Naive thymus-derived CD4-positive, alpha-beta T cell (primary cell): ENCODE data around the gene ZNF546. TPM values are rescaled to one million over a fixed set of nuclear protein-coding genes. Genes with fewer than 3 reads are reported as not detected.

Experiments
- ATAC-seq: fragments of 150-1000 bp; cut with Tn5 transposase; 2 replicates; pipeline ENCODE4 v1.10.0; 2021; ENCODE audit warnings: mild to moderate bottlenecking, moderate library complexity
- CTCF ChIA-PET: fragments of 350-600 bp; sonication (Branson Sonifier 250); formaldehyde crosslinking; loops from one replicate; lab custom pipeline; 2021; ENCODE audit warnings: antibody characterized with exemption; lab: Charles Lee
- POLR2A ChIA-PET: fragments of 350-600 bp; sonication (Branson Sonifier 250); formaldehyde crosslinking; loops from one replicate; lab custom pipeline; 2021; ENCODE audit warnings: antibody characterized with exemption, inconsistent platforms; lab: Charles Lee
- DNase-seq, 9 donors: peaks; one replicate each; pipeline versions ENCODE4 v3.0.0 to v3.0.0-alpha.2; 2020 to 2022; ENCODE audit warnings: mixed read lengths in 1 of 9
- H3K27ac ChIP-seq: one replicate; pipeline ENCODE4 v1.7.0; 2013; ENCODE audit warnings: mild to moderate bottlenecking, low read depth, low read length, moderate library complexity
- H3K27me3 ChIP-seq, 2 donors: one replicate each; pipeline ENCODE4 v1.7.0; 2013; ENCODE audit warnings: low read length in 2 of 2, mild to moderate bottlenecking in 2 of 2, moderate library complexity in 2 of 2; ENCODE audit not compliant: control insufficient read depth in 2 of 2, insufficient read depth in 2 of 2
- H3K36me3 ChIP-seq, 3 experiments: 1 replicate in 2 of 3; 2 replicates in 1 of 3; pipeline ENCODE4 v1.7.0; 2013; ENCODE audit warnings: low read length in 3 of 3, mild to moderate bottlenecking in 3 of 3, moderate library complexity in 1 of 3; ENCODE audit not compliant: insufficient read depth in 3 of 3, control insufficient read depth in 2 of 3
- H3K4me1 ChIP-seq, 2 donors: one replicate each; pipeline ENCODE4 v1.7.0; 2013; ENCODE audit warnings: low read length in 2 of 2, mild to moderate bottlenecking in 2 of 2, moderate library complexity in 1 of 2; ENCODE audit not compliant: control insufficient read depth in 2 of 2, insufficient read depth in 2 of 2
- H3K4me3 ChIP-seq: 2 replicates; pipeline ENCODE4 v1.7.0; 2013; ENCODE audit warnings: mild to moderate bottlenecking, low read length
- H3K9me3 ChIP-seq, 3 experiments: 1 replicate in 2 of 3; 2 replicates in 1 of 3; pipeline ENCODE4 v1.7.0; 2013; ENCODE audit warnings: low read length in 3 of 3; ENCODE audit not compliant: control insufficient read depth in 2 of 3
- H3K27ac Mint-ChIP-seq, 9 donors: one replicate each; pipeline ENCODE4 v1.8.0; 2020 to 2022; ENCODE audit warnings: mixed read lengths in 9 of 9, mild to moderate bottlenecking in 8 of 9, moderate library complexity in 5 of 9, inconsistent platforms in 2 of 9
- H3K27me3 Mint-ChIP-seq, 5 donors: one replicate each; pipeline ENCODE4 v1.8.0; 2021 to 2022; ENCODE audit warnings: mixed read lengths in 5 of 5, mild to moderate bottlenecking in 1 of 5
- H3K36me3 Mint-ChIP-seq, 5 donors: one replicate each; pipeline ENCODE4 v1.8.0; 2020 to 2022; ENCODE audit warnings: mixed read lengths in 5 of 5, mild to moderate bottlenecking in 3 of 5, inconsistent platforms in 1 of 5
- H3K4me1 Mint-ChIP-seq, 7 donors: one replicate each; pipeline ENCODE4 v1.8.0; 2020 to 2022; ENCODE audit warnings: mixed read lengths in 7 of 7, mild to moderate bottlenecking in 3 of 7, inconsistent platforms in 1 of 7
- H3K4me3 Mint-ChIP-seq, 10 donors: one replicate each; pipeline ENCODE4 v1.8.0; 2020 to 2022; ENCODE audit warnings: mild to moderate bottlenecking in 10 of 10, mixed read lengths in 10 of 10, moderate library complexity in 6 of 10, inconsistent platforms in 2 of 10
- H3K9me3 Mint-ChIP-seq, 11 donors: one replicate each; pipeline ENCODE4 v1.8.0; 2020 to 2022; ENCODE audit warnings: mixed read lengths in 11 of 11, mild to moderate bottlenecking in 4 of 11, inconsistent platforms in 1 of 11, moderate library complexity in 1 of 11
- intact Hi-C, 2 donors: fragments of 100-400 bp; cut with micrococcal nuclease; formaldehyde crosslinking; loops; one replicate each; pipeline ENCODE4 v1.15.1; 2023
- polyA plus RNA-seq, 2 donors: library from polyadenylated mRNA; unstranded; fragments of 300-500 nt; fragmentation: Illumina TruSeq; gene quantifications; one replicate each; pipeline ENCODE4 v1.2.3, GENCODE V29; 2021
- total RNA-seq, 6 experiments: library from RNA in 5 of 6; stranded (reverse) in 5 of 6; gene quantifications; 1 replicate in 5 of 6; 2 replicates in 1 of 6; pipeline ENCODE4 v1.2.3 and lab custom pipeline; 2021 to 2026

The ZNF546 gene
- total and polyA plus RNA-seq, 7 experiments from 2014 or later = 4.7 to 24.8 (median 7.5) TPM

DNA sequence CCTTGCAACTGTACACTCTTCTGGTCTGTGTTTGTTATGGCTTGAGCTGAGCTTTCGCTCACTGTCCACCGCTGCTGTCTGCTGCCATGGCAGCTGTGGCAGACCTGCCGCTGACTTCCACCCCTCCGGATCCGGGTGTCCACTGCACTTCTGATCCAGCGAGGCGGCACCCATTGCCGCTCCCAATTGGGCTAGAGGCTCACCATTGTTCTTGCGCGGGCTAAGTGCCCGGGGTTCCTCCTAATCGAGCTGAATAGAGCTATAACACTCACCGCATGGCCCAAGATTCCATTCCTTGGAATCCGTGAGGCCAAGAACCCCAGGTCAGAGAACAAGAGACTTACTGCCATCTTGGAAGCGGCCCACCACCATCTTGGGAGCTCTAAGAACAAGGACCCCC, 28.1 kb upstream of the ZNF546 start:
- POLR2A ChIA-PET = interaction anchor here (0.6 to 3.8 kb wide), 11 partner anchors 8 to 124 kb away, joined by 3 to 91 read pairs (median 30); partner anchors contain the start of genes FBL and FCGBP
- Mint-ChIP-seq H3K9me3 (peaks cover 0 to 3% (median 0%) of the 10 kb centered on the region in 11 donors), H3K36me3 (peaks cover 0 to 32% (median 8%) of the 10 kb centered on the region in 5 donors), H3K4me3 (peak overlapping the region; percentile 41 to 100 (median 93)), H3K27ac (peak overlapping the region; percentile 95 to 99 (median 97)), H3K4me1 (peaks cover 38 to 64% (median 55%) of the 10 kb centered on the region in 7 donors), H3K27me3 (no peaks in the 10 kb centered on the region)
- DNase-seq = peak in 1 of 9 donors; percentile 20
- Histone ChIP-seq H3K27me3 (no peaks in the 10 kb centered on the region), H3K4me1 (peaks cover 27 to 36% of the 10 kb centered on the region in 2 donors), H3K27ac (peak overlapping the region; percentile 95), H3K4me3 (peak overlapping the region; percentile 88), H3K9me3 (no peaks in the 10 kb centered on the region), H3K36me3 (peaks cover 0 to 19% (median under 1%) of the 10 kb centered on the region in 3 experiments)
- CTCF ChIA-PET = interaction anchor here (0.8 to 4.5 kb wide), 9 partner anchors 7 to 176 kb away, joined by 3 to 54 read pairs (median 31); no protein-coding TSS in a partner anchor
- no peak for ATAC-seq
- intact Hi-C loops = loop anchor here in 1 of 2 donors (1.0 kb wide), 1 partner anchor 8 kb away; no protein-coding TSS in a partner anchor

DNA sequence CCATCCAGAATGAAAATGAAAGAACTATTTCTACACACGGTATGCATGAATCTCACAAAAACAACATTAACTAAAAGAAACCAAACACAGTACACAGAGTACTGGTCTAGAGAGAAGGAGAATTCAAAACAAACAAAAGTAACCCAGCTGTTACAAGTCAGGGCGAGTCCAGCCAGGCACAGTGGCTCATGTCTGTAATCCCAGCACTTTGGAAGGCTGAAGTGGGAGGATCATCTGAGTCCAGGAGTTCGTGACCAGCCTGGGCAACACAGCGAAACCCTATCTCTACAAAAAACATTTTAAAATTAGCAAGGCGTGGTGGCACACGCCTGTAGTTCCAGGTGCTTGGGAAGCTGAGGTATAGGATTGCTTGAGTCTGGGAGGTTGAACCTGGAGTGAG, 27.6 kb upstream of the ZNF546 start:
- H3K4me1 ChIP-seq = peaks cover 27 to 32% of the 10 kb centered on the region in 2 donors
- ChIA-PET CTCF (interaction anchor here (0.6 to 4.5 kb wide), 12 partner anchors 8 to 528 kb away, joined by 3 to 54 read pairs (median 10); no protein-coding TSS in a partner anchor), POLR2A (interaction anchor here (0.6 to 3.8 kb wide), 12 partner anchors 8 to 124 kb away, joined by 3 to 91 read pairs (median 30); partner anchors contain the start of genes FBL and FCGBP)
- Mint-ChIP-seq H3K27ac (peak overlapping the region; percentile 95 to 99 (median 97)), H3K4me1 (peaks cover 39 to 62% (median 51%) of the 10 kb centered on the region in 7 donors), H3K9me3 (peaks cover 0 to 3% (median 0%) of the 10 kb centered on the region in 11 donors), H3K27me3 (no peaks in the 10 kb centered on the region), H3K36me3 (peaks cover 0 to 34% (median 12%) of the 10 kb centered on the region in 5 donors), H3K4me3 (peak overlapping the region; percentile 92 to 100 (median 94))
- H3K4me3 ChIP-seq = peak overlapping the region; percentile 88
- peak in 1 of 9 donors; percentile 19 for DNase-seq
- intact Hi-C loops = loop anchor here in 1 of 2 donors (1.0 kb wide), 1 partner anchor 9 kb away; no protein-coding TSS in a partner anchor
- H3K9me3 ChIP-seq = no peaks in the 10 kb centered on the region
- H3K27me3 ChIP-seq = no peaks in the 10 kb centered on the region
- H3K27ac ChIP-seq = peak overlapping the region; percentile 95
- H3K36me3 ChIP-seq = peaks cover 0 to 23% (median 5%) of the 10 kb centered on the region in 3 experiments
- no peak for ATAC-seq

DNA sequence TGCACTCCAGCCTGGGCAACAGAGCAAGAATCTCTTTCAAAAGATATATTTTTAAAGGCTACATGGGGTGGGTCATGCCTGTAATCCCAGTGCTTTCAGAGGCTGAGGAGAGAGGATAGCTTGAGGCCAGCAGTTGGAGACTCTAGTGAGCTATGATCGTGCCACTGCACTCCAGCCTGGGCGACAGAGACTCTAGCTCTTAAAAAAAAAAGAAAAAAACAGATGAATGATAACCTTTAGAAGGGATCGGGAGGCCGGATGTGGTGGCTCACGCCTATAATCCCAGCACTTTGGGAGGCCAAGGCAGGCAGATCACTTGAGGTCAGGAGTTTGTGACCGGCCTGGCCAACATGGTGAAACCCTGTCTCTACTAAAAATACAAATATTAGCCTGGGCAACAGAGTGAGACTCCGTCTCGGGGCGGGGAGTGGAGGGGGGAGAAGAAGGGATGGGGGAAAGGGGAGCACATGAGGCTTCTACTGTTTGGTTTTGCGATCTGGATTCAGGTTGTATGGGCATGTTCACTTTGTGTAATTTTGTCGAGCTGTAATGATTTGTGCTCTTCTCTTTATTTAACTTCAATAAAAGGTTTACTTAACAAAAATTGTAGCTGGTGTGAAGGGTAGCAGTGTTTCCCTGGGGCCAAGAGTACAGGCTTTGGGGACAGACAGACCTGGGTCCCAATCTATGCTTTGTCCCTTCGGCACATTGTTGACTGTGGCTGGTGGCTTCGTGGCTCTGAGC, 27.0 kb upstream of the ZNF546 start:
- Histone ChIP-seq H3K4me3 (peak overlapping the region; percentile 88), H3K36me3 (peaks cover 0 to 29% (median 5%) of the 10 kb centered on the region in 3 experiments), H3K4me1 (peaks cover 27 to 32% of the 10 kb centered on the region in 2 donors), H3K27ac (peak overlapping the region; percentile 95), H3K9me3 (no peaks in the 10 kb centered on the region), H3K27me3 (no peaks in the 10 kb centered on the region)
- H3K4me1 Mint-ChIP-seq = peaks cover 39 to 61% (median 51%) of the 10 kb centered on the region in 7 donors
- intact Hi-C loops = loop anchor here (1.0 to 10.0 kb wide), 15 partner anchors 10 to 745 kb away; partner anchors contain the start of genes MAP3K10 (in 2 of the 2), SERTAD3 (in 2 of the 2), CCNP (in 1 of the 2) and COQ8B (in 1 of the 2)
- H3K36me3 Mint-ChIP-seq = peaks cover 0 to 39% (median 15%) of the 10 kb centered on the region in 5 donors
- ATAC-seq = no peak
- H3K4me3 Mint-ChIP-seq = peak overlapping the region; percentile 92 to 100 (median 94)
- CTCF ChIA-PET = interaction anchor here (0.6 to 4.5 kb wide), 38 partner anchors 8 to 847 kb away, joined by 3 to 54 read pairs (median 7); partner anchors contain the start of genes FBL and ZNF546
- no peaks in the 10 kb centered on the region for H3K27me3 Mint-ChIP-seq
- peaks cover 0 to 3% (median 0%) of the 10 kb centered on the region in 11 donors for H3K9me3 Mint-ChIP-seq
- H3K27ac Mint-ChIP-seq = peak overlapping the region; percentile 95 to 99 (median 97)
- POLR2A ChIA-PET = interaction anchor here (0.6 to 3.8 kb wide), 26 partner anchors 9 to 221 kb away, joined by 3 to 91 read pairs (median 7); partner anchors contain the start of genes DYRK1B, FBL, FCGBP and ZNF546
- peak in 1 of 9 donors; percentile 19 for DNase-seq

DNA sequence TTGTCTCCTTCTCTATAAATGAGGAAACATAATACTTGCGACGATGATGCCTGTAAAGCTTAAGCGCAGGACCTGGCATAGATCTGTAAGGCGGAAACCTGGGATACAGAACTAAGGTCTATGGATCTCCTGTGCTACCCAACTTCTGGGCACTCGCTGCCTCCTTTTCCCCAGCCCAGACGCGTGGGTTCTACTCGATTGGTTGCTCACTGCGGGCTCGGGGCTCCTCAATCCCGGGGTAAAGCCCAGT, 26.5 kb upstream of the ZNF546 start:
- H3K36me3 Mint-ChIP-seq = peaks cover 0 to 41% (median 18%) of the 10 kb centered on the region in 5 donors
- no peaks in the 10 kb centered on the region for H3K27me3 Mint-ChIP-seq
- H3K27ac Mint-ChIP-seq = peak overlapping the region; percentile 95 to 99 (median 97)
- no peaks in the 10 kb centered on the region for H3K9me3 ChIP-seq
- H3K27me3 ChIP-seq = no peaks in the 10 kb centered on the region
- H3K4me1 Mint-ChIP-seq = peaks cover 39 to 61% (median 51%) of the 10 kb centered on the region in 7 donors
- H3K4me1 ChIP-seq = peaks cover 27 to 32% of the 10 kb centered on the region in 2 donors
- intact Hi-C loops = loop anchor here (1.0 to 10.0 kb wide), 14 partner anchors 11 to 744 kb away; partner anchors contain the start of genes MAP3K10 (in 2 of the 2), SERTAD3 (in 2 of the 2), CCNP (in 1 of the 2) and COQ8B (in 1 of the 2)
- CTCF ChIA-PET = interaction anchor here (0.6 to 4.5 kb wide), 37 partner anchors 8 to 847 kb away, joined by 3 to 54 read pairs (median 7); partner anchors contain the start of genes FBL and ZNF546
- peak; percentile 17 for ATAC-seq
- peaks cover 0 to 32% (median 5%) of the 10 kb centered on the region in 3 experiments for H3K36me3 ChIP-seq
- peaks cover 0 to 3% (median 0%) of the 10 kb centered on the region in 11 donors for H3K9me3 Mint-ChIP-seq
- H3K27ac ChIP-seq = peak overlapping the region; percentile 95
- no peak for DNase-seq
- POLR2A ChIA-PET = interaction anchor here (0.6 to 3.8 kb wide), 27 partner anchors 9 to 220 kb away, joined by 3 to 91 read pairs (median 6); partner anchors contain the start of genes DYRK1B, FBL, FCGBP and ZNF546
- H3K4me3 ChIP-seq = peak overlapping the region; percentile 88
- peak overlapping the region; percentile 92 to 100 (median 94) for H3K4me3 Mint-ChIP-seq

DNA sequence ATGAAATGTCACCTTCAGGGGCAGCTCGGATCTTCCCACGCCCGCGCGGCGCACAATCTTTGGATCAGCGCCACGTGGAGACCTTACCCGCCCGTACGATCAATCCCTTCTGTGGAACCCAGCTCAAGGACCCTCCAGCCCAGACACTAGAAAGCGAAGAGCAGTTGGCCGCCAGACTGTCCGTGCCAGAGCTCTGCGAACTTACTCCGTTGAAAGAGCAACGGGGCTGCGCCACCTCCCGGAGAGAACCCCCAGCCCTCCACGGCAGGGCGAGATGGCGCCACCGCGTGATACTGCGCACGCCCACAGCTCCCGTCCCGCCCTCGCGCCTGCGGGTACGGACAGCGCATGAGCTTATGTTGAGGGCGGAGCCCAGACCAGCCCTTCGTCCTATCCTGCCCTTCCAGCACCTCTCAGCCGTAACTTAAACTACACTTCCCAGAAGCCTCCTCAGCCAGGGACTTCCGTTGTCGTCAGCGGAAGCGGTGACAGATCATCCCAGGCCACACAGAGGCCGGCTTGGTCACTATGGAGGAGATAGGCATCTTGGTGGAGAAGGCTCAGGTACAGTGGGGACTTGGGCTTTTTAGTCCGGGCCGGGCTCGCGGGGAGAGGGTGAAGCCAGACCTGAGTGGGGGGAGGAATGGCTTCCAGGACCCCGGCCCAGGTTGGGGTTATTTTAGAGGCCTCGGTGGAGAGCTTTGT, 26.0 kb upstream of the ZNF546 start, which contains the start of gene PSMC4:
TSS of gene PSMC4 (plus strand) at position 491 of the 705 bp plus-strand sequence. CDS start at position 529, 38 bp downstream.
- H3K36me3 Mint-ChIP-seq = peaks cover 0 to 46% (median 23%) of the 10 kb centered on the region in 5 donors

More for the DNA sequence above, 26.0 kb upstream of the ZNF546 start, which contains the start of gene PSMC4:
- H3K27ac ChIP-seq = peak within 1 kb of the TSS; percentile 95
- peak; percentile 98 for ATAC-seq
- no peaks in the 10 kb centered on the region for H3K27me3 ChIP-seq
- H3K9me3 Mint-ChIP-seq = peaks cover 0 to 3% (median 0%) of the 10 kb centered on the region in 11 donors
- POLR2A ChIA-PET = interaction anchor here (0.6 to 3.8 kb wide), 25 partner anchors 8 to 220 kb away, joined by 3 to 91 read pairs (median 8); partner anchors contain the start of genes DYRK1B, FBL, FCGBP and ZNF546
- H3K27ac Mint-ChIP-seq = peak within 1 kb of the TSS; percentile 95 to 99 (median 97)
- no peaks in the 10 kb centered on the region for H3K9me3 ChIP-seq
- intact Hi-C loops = loop anchor here (1.0 to 10.0 kb wide), 22 partner anchors 12 to 744 kb away; partner anchors contain the start of genes DYRK1B (in 2 of the 2), MAP3K10 (in 2 of the 2), SERTAD3 (in 2 of the 2) and ZNF780A (in 2 of the 2)
- peaks cover 0 to 36% (median 5%) of the 10 kb centered on the region in 3 experiments for H3K36me3 ChIP-seq
- no peaks in the 10 kb centered on the region for H3K27me3 Mint-ChIP-seq
- peaks cover 27 to 32% of the 10 kb centered on the region in 2 donors for H3K4me1 ChIP-seq
- CTCF ChIA-PET = interaction anchor here (0.6 to 4.5 kb wide), 40 partner anchors 8 to 846 kb away, joined by 3 to 54 read pairs (median 6); partner anchors contain the start of genes FBL, ZNF546 and ZNF780A
- peak within 1 kb of the TSS; percentile 92 to 100 (median 94) for H3K4me3 Mint-ChIP-seq
- DNase-seq = peak; percentile 94 to 99 (median 98)
- H3K4me1 Mint-ChIP-seq = peaks cover 39 to 61% (median 53%) of the 10 kb centered on the region in 7 donors
- H3K4me3 ChIP-seq = peak within 1 kb of the TSS; percentile 88
